GM23248 (cell line): ENCODE measurements around the gene TBC1D30.

Source experiments
- EZH2 ChIP-seq: fragments of 200-600 bp; sonication (generic); IDR thresholded peaks from 2 replicates; pipeline ENCODE4 v1.6.1; 2018; ENCODE audit warnings: antibody characterized with exemption, mild to moderate bottlenecking; ENCODE audit not compliant: insufficient read depth, poor library complexity, severe bottlenecking
- EZH2phosphoT487 ChIP-seq: fragments of 200-600 bp; sonication (generic); IDR thresholded peaks from 2 replicates; pipeline ENCODE4 v1.6.1; 2018; ENCODE audit warnings: antibody characterized with exemption, moderate library complexity, mild to moderate bottlenecking, low read depth; ENCODE audit not compliant: insufficient read depth

GRCh38 chr12:64918344-64918743 lies 93.9 kb downstream of the TBC1D30 start:
- TF ChIP-seq EZH2 (no peak), EZH2phosphoT487 (no peak)
